HG03066 (cell line): ENCODE measurements around the gene ZBTB40.

Source experiments
- ATAC-seq: cut with Tn5 transposase; IDR thresholded peaks from one replicate; pipeline ENCODE4 v1.9.1; 2021; ENCODE audit warnings: low read depth; ENCODE audit not compliant: unreplicated experiment

ZBTB40 gene

DNA sequence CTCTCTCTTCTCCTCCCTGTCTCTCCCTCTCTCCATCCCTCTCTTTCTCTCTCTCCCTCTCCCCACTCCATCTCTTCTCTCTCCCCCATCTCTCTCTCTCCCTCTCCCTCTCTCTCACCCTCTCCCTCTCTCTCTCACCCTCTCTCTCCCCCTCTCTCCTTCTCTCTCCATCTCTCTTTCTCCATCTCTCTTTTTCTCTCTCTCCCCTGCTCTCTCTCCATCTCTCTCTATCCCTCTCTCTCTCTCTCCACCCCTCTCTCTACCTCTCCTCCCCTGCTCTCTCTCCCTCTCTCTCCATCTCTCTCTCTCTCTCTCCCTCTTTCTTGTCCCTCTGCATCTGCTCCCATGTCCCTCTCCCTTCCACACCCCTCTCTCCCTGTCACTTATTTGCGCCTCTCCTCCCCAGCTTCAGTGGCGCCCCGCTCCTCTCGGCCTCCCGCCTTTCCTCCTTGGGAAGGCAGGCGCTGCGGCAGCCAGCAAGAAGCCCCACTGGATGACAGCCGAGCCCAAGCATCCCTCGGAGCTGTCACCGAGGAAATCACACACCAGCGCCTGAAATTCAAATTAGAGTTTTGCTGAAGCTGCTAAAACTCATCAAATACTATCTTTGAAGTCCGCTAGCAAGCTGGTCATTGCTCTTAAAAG lies 96.3 kb downstream of the ZBTB40 start:
- ATAC-seq: no peak

DNA sequence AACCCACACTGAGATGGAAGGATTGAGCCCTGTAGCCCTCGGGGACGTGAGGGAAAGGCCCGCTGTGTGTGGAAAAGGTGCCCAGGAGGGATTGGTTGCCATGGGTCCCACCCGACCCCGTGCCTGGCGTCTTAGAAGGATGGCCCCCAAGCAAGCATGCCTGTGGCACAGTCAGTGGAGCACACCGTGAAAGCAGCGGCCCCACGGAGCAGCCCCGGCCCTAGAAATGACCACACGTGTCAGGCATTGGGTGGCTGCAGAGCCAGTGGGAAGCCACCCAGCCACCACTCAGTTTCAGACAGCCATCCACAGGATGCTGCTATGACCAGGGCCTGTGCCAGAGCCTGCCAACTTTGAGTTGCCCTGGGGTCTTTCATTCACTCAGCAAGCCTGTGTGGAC lies 98.4 kb downstream of the ZBTB40 start:
- no peak for ATAC-seq

DNA sequence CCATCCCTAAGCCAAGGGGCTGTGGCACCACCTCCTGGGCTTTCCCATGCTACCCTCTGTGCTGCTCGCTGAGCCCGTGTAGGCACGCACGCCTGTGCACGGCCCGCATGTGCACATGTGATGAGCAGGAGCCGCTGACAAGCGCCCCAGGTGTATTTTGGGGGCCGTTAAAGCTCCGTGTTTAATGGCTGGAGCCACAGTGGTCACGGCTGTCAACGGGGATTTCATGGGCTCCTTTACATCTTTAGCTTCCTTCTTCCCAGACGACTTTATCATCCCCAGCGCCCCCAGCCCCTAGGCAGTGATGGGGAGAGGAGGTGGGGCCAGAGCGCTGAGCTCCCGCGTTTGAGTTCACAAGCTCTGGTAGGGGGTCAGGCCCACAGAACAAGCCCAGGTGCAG lies 99.9 kb downstream of the ZBTB40 start:
- no peak for ATAC-seq

GRCh38 chr1:22552021-22552420 lies 100.4 kb downstream of the ZBTB40 start:
- no peak for ATAC-seq

DNA sequence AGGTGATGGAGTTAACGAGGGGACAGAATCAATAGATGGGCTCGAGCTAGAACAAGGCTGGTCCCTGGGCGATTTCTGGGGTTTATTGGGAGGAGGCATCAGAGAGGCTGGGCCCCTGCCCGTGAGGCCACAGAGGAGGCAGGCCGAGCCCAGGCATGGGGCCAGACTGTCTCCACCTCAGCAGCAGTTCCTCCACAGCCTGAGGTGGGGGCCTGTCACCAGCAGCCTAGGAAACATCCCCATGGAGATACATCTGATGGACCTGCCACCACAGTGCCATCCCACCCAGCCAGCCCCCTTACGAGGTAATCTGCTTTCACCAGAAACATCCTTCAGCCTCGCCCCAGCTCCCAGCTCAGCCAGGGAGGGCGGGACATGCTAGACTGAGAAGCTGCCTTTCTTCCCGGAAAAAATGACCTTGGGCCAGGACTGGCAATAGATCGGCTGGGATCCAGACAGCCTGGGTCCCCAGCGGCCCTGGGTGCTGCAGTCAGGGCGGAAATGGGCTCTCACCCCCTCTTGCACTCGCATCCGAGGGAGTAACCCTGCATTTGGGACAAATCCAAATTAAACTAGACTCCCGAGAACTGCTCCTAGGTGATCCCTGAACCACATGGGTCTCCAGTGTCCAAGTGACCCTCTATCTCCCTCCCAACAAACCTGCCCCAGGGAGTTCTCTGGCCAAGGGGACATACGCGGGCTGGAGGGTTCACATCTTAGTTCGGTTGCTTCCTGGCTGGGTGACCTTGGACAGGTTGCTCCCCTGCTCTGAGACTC lies 101.6 kb downstream of the ZBTB40 start:
- ATAC-seq: no peak

DNA sequence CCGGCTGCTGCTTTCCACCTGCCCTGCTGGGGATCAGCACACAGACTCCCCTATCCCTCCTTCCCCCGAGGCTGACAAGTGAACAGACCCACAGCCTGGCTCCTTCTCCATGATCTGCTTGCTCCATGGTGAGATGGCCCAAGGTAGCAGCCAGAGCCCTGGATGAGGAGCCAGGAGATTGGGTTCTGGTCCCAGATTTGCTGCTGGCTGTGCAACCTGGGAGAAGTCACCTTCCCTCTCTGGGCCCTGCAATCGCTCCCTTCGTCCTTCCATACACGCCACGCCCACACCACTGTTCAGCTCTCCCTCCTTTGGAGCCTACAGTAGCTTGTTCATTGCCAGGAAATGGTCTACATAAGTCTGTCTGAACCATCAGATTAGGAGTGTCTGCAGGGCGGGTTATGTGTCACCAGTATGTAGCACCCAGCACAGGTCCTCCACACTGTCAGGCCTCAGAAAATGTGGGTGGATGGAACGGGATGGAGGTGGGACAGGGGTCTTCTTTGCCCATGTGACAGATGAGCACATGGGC lies 102.4 kb downstream of the ZBTB40 start:
- ATAC-seq: no peak

GRCh38 chr1:22555371-22555656 lies 103.7 kb downstream of the ZBTB40 start:
- no peak for ATAC-seq

DNA sequence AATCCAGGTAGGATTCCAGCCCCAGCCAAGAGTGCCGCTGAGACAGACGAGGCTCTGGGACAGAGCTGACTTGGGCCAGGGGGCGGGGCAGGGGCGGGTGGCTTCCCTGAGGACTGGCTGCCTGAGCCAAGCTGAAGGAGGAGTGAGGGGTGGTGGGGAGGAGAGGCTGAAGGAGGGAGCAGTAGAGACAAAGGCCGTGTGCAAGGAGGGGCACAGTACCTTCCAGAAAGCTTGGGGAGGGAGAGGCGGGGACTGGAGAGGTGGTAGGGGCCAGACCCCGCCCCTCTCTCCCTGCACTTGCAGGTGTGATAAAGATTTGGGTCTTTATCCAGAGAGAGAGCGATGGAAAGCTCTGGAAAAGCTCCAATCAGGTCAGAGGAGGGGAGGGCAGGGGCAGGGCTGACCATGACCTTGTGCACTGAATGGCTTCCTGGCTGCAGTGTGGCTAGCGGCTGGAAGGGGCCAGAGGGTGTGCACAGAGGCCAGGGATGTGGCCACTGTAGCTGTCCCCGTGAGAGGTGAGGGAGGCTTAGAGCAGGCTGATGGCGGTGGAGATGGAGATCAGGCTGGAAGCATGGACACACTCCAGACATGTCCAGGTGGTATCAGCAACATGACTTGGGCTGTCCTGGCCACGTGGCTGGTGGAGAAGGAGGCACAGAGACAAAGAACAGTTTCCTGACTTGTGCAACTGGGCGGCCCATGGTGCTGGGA lies 104.9 kb downstream of the ZBTB40 start:
- ATAC-seq: no peak

- no peak for ATAC-seq
These were observed 105.8 kb downstream of the ZBTB40 start for GRCh38 chr1:22557341-22557950.

- no peak for ATAC-seq
These were observed 111.2 kb downstream of the ZBTB40 start, which contains the start of gene EPHA8 for GRCh38 chr1:22562584-22563583. Gene EPHA8 (plus strand): TSS chr1:22563489. CDS start chr1:22563636, 147 bp downstream.

DNA sequence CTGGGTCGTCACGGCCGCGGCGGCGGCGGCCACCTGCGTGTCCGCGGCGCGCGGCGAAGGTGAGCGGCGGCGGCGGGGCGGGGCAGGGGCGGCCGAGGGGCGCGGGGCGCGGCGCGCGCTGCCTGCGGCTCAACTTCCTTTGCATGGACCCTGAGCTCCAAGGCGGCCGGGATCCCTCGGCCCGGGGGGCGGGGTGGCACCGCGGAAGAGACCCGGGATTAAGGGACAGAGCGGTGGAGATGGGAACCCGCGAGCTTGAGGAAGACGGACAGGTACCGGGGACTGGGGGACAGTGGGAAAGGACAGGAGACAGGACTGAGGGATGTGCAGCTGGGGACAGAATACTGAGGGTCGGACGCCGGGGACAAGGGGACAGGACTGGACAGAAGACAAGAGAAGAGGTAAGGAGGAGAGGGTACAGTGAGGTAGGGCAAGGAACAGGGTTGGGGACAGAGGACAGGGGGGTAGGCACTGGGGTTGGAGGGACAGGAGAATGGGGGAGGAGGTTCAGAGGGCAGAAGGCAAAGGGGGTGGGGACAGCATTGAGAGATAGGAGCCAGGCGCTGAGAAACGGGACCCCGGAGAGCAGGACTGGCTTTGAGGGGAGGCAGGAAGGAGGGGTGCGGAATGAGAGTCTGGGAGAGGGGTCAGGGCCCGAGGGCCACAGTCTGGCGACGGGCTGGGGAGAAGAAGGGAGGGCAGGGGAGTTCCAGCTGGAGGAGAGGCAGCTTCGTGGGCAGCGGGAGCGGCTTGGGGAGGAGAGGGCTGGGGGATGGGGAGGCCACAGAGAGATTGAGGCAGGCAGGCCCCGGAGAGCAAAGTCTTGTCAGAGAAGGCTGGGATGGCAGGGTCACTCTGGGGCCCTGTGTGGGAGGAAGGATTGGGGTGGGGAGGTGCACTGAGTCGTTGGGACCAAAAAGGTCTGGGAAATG lies 112.3 kb downstream of the ZBTB40 start:
- no peak for ATAC-seq

DNA sequence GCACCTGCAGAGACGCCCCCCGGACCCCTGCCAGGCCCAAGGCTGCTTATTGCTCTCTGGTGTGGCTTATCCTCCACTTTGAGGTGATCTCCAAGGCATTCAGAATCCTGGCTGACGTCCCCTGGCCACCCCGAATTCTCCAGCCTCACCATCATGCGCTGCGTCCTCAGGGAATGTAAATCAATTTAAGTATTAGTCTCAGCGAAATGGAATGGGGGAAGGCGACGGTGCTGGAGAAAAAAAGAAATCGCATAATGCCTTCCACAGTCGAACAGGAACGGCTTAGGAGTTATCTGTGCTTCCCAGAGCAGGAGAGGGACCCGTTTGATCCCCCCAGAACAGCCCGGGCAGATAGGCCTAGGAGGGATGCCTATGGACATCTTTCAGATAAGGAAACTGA lies 114.5 kb downstream of the ZBTB40 start:
- ATAC-seq: no peak

GRCh38 chr1:22567197-22567596 lies 115.5 kb downstream of the ZBTB40 start:
- ATAC-seq: no peak

GRCh38 chr1:22567994-22568393 lies 116.3 kb downstream of the ZBTB40 start:
- no peak for ATAC-seq

GRCh38 chr1:22569269-22569668 lies 117.6 kb downstream of the ZBTB40 start:
- ATAC-seq: no peak

GRCh38 chr1:22570140-22570909 lies 118.7 kb downstream of the ZBTB40 start:
- no peak for ATAC-seq

DNA sequence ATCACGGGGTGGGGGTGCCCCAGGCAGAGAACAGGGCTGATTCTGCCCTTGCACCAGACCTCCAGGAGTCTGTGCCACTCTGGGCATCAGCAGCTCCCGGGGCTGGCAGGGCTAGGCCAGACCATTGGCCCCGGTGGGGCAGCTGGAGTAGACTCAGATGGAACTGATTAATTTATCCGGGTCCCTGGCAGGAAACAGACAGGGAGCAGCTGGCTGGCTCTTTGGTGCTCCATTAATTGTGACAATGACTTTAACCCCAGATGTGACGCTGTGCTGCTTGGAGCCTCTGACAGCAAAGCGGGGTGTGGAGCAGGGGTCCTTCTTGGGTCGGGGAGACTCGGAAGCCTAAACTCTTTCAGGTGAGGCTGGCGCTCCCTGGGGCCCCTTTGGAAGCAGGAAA lies 121.2 kb downstream of the ZBTB40 start:
- no peak for ATAC-seq

GRCh38 chr1:22573237-22573636 lies 121.6 kb downstream of the ZBTB40 start:
- no peak for ATAC-seq
